ENCODE data around the gene FANK1.

The FANK1 gene

DNA sequence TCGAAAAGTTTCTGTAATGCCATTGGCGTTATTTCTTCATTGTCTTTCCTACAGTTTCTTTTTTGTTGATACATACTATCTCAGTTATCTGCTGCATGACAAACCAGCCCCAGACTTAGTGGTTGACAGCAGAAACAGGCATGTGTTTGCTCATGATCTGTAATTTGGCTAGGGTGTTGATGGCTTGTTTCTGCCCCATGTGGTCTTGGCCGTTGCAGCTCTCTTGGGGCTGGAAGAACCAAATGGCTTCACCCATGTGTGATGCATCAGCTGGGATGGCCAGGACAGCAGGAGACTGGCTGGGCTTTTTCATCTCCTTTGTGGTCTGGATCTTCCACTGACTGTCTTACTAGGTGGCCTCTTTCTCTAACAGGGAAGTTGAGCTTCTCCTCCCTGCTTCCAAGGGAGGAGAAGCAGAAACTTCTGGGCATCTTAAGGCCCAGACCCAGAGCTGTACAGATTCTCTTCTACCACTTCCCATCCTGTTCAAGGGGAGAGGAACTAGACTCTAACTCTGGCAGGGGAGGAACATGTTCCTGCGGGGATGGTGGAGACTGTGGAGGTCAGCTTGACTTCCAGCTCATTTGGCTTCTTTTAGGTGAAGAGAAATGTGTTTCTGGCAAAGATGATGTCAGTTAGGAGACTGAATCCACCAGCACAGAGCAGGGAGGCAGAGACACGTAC, 89.3 kb downstream of the FANK1 start:
- no peak for TF ChIP-seq CTCF (IDR thresholded peaks at IDR 0.05; ENCODE audit: insufficient read depth, low read depth, low read length, missing control alignments)
- DNase-seq (ENCODE audit: low read depth), result no peak

DNA sequence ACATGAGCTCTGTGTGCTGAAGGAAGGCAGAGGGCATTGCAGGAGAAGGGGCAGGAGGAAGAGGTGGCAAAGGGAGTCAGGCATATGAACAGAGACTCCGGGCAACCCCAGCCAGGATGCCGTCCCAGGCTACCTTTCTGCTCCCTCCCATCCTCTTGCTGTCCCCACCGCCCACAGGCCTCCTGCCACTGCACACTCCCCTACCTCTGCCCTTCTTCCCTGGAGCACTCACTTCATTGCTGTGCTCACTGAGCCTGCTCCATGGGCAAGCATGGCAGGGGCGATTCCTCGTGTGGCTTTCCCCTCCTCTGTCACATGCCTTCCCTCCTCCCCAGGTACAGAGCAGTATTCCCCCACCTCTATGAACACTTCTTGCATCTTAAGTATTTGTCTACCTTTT, 93.4 kb downstream of the FANK1 start:
- no peak overlapping the region for H3K4me3 ChIP-seq (ENCODE audit: low read length)
- DNase-seq (ENCODE audit: low read depth), result no peak
- no peak for TF ChIP-seq CTCF (IDR thresholded peaks at IDR 0.05; ENCODE audit: insufficient read depth, low read depth, low read length, missing control alignments)

More for the DNA sequence above, 89.3 kb downstream of the FANK1 start:
- no peak overlapping the region for H3K4me3 ChIP-seq (ENCODE audit: low read length)

GRCh38 chr10:125990974-125991373, 94.6 kb downstream of the FANK1 start:
- no peak for DNase-seq (ENCODE audit: low read depth)
- no peak for TF ChIP-seq CTCF (IDR thresholded peaks at IDR 0.05; ENCODE audit: insufficient read depth, low read depth, low read length, missing control alignments)
- no peak overlapping the region for H3K4me3 ChIP-seq (ENCODE audit: low read length)

DNA sequence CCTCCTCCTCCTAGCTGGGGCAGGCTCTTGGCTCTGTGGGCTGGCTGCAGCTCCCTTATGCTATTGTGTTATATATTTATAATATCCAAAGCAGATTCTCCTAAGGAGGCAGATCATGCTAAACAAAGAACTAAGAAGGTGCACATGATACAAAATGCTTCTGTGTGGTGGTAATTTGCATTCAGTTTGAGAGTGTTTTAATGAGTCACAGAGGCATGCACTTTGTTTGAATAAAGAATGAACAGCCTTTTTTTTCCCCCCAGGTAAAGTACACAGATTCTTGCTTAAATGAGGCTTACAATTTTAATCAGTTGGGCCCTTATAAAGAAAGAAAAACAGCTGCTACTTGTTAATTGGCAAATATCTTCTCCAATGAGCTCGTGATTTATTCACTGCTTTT, 95.0 kb downstream of the FANK1 start:
- no peak for TF ChIP-seq CTCF (IDR thresholded peaks at IDR 0.05; ENCODE audit: insufficient read depth, low read depth, low read length, missing control alignments)
- DNase-seq (ENCODE audit: low read depth), result peak; percentile 46
- no peak overlapping the region for H3K4me3 ChIP-seq (ENCODE audit: low read length)

GRCh38 chr10:125992254-125992653, 95.9 kb downstream of the FANK1 start:
- DNase-seq (ENCODE audit: low read depth), result no peak
- no peak for TF ChIP-seq CTCF (IDR thresholded peaks at IDR 0.05; ENCODE audit: insufficient read depth, low read depth, low read length, missing control alignments)

DNA sequence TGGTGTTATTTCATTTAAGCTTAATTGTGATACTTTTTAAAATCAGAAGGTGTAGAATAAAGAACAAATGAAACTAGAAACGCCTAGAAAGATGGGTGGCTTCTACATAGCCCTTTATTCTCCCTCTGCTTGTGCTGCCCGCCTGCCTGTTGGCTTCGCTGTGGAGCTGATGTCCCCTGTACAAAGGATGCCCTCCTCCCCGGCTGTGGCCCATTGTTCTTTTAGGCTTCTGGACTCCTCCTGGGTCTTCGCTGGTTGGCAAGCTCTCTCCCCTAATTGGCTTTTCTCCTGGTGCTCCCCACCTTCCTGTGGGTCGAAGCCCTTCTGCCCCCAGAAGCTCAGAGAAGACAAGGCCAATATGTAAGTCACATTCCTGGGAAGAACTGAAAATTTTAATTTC, 98.2 kb downstream of the FANK1 start:
- no peak overlapping the region for H3K4me3 ChIP-seq (ENCODE audit: low read length)
- DNase-seq (ENCODE audit: low read depth), result no peak
- no peak for TF ChIP-seq CTCF (IDR thresholded peaks at IDR 0.05; ENCODE audit: insufficient read depth, low read depth, low read length, missing control alignments)

More at GRCh38 chr10:125992254-125992653, 95.9 kb downstream of the FANK1 start:
- H3K4me3 ChIP-seq (ENCODE audit: low read length), result no peak overlapping the region

DNA sequence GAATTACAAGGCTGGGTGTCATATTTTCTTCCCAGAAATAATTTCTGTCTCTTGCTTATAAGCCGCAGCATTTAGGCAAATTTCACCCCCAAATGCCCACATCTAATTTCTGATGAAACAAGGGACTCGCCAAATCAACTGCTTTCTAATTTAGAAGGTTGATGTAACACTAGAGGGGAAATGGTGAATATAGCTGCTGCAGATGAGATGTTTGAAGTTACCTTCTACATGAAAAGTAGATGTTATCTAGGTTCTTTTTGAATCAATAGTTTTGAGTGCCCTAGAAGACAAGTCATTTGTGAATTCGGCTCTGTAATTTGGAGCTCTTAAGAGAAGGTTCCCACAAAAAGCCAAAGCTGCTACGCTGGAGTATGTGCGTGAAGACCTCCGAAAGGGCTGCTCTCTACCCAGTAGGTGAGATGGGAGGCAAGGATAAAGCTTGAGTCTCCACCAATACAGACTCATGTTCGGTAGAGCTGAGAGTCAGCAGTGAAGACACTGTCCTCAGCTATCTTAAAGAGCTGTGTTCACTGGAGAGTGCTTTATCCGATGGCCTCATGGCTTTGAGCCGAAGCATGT, 99.5 kb downstream of the FANK1 start:
- no peak for DNase-seq (ENCODE audit: low read depth)
- H3K4me3 ChIP-seq (ENCODE audit: low read length), result no peak overlapping the region
- no peak for TF ChIP-seq CTCF (IDR thresholded peaks at IDR 0.05; ENCODE audit: insufficient read depth, low read depth, low read length, missing control alignments)

Data from epithelial cell of esophagus (primary cell).